Measurements from ENCODE around the gene PATL1.
"Not testable (repeated sequence)": the region's sequence is repeated elsewhere in the genome, so short reads cannot be mapped to it uniquely, and the experiment has no call there.

The PATL1 gene, protein sequence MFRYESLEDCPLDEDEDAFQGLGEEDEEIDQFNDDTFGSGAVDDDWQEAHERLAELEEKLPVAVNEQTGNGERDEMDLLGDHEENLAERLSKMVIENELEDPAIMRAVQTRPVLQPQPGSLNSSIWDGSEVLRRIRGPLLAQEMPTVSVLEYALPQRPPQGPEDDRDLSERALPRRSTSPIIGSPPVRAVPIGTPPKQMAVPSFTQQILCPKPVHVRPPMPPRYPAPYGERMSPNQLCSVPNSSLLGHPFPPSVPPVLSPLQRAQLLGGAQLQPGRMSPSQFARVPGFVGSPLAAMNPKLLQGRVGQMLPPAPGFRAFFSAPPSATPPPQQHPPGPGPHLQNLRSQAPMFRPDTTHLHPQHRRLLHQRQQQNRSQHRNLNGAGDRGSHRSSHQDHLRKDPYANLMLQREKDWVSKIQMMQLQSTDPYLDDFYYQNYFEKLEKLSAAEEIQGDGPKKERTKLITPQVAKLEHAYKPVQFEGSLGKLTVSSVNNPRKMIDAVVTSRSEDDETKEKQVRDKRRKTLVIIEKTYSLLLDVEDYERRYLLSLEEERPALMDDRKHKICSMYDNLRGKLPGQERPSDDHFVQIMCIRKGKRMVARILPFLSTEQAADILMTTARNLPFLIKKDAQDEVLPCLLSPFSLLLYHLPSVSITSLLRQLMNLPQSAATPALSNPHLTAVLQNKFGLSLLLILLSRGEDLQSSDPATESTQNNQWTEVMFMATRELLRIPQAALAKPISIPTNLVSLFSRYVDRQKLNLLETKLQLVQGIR

DNA sequence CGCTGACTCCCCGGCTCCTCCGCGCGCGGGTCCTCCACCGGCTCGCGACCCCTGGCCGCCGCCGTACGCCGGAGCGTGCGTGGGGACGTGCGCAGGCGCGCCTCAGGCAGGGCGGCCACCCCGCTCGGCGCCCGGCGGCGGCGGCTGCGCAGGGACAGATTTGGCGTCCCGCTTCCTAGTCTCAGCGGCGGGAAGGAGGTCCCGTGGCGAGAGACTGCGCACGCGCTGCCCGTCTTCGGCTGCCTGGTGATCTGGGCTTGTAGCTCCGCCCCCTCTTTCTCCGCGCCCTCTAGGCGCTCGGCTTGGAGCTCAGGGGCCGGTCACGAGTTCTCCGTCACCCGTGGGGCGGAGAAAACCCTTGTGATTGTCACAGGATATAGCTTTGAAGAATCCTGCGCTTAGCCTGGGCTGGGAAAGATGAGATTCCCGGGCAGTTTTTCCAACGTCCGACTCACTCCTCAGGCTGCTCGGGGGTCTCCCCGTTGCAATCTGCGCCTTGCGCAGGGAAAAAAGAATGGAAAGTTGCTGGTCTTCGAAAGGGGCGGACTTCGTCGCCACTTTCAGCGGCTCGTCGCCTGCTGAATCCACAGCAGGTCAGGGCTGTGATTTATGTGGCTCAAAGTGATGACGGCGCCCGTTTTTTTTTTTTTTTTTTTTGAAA is at the start of gene PATL1:
PATL1 (minus strand) TSS at position 88 of the 661 bp plus-strand sequence. CDS start 142 bp downstream, outside the sequence.
- DNase-seq: peak; percentile 98 to 99

DNA sequence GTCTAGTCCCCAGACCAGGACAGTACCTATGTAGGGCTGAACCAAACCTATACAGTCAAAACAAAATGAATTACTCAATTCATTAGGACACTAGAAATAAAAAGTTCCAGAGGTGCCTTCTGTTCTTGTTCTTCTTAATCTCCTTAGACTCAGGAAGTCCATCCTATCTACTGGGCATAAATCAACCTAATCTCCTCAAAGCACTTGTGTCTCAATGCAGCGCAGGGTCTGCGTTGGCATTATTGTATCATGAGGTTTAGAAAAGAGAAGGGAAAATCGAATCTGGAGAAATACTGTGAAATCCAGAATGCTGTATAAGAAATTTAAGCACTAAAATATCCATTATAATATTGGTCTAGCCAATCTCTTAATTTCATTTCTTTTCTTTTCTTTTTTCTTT is 47.2 kb upstream of the PATL1 start:
- DNase-seq: no peak

GRCh38 chr11:59713745-59714144 is 44.9 kb upstream of the PATL1 start, which contains the start of gene OR10V1:
OR10V1 (minus strand) TSS chr11:59713845; CDS start chr11:59713845, 0 bp downstream.
- DNase-seq: no peak

GRCh38 chr11:59710136-59710847 is 41.5 kb upstream of the PATL1 start:
- no peak for DNase-seq

GRCh38 chr11:59708537-59708936 is 39.7 kb upstream of the PATL1 start:
- DNase-seq: no peak

DNA sequence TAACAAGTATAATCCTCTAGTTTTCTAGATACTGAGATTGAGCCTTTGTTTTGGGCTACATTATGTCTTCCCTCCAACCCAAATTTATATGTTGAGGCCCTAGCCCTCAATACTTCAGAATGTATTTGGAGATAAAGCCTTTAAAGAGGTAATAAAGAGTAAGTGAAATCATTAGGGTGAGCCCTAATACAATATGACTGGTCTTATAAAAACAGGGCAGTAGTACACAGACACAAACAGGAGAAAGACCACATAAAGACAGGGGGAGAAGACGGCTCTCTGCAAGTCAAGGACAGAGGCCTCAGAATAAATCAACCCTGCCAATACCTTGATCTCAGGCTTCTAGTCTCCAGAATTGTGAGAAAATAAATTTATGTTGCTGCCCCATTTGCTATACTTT is 38.5 kb upstream of the PATL1 start:
- no peak for DNase-seq

GRCh38 chr11:59706518-59707285 is 37.9 kb upstream of the PATL1 start:
- no peak for DNase-seq

DNA sequence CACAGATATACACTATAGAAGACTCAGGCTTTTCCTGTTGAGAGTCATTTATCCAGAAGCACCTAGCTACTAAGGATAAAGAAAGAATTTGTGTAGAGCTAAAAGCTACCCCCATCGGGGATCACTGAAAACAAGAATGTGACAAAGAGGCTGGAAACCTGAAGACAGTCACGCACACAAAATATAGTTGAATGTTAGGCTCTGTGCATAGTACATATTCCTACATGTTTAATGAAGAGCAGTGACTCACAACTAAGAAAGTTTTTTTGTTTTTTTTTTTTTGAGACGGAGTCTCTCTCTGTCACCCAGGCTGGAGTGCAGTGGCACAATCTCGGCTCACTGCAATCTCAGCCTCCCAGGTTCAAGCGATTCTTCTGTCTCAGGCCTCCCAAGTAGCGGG is 36.5 kb upstream of the PATL1 start:
- DNase-seq: no peak

DNA sequence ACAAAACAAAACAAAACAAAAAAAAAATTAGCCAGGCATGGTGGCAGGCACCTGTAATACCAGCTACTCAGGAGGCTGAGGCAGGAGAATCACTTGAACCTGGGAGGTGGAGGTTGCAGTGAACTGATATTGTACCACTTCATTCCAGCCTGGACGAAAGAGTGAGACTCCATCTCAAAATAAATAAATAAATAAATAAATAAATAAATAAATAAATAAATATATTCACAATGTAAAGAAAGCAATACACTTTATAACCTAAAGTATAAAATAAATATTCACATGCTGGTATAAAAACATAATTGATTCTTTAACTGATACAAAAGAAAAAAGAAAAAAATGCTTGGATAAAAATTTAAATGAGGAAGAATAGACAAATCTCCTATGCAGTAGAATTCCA is 34.7 kb upstream of the PATL1 start:
- DNase-seq: not testable (repeated sequence)

DNA sequence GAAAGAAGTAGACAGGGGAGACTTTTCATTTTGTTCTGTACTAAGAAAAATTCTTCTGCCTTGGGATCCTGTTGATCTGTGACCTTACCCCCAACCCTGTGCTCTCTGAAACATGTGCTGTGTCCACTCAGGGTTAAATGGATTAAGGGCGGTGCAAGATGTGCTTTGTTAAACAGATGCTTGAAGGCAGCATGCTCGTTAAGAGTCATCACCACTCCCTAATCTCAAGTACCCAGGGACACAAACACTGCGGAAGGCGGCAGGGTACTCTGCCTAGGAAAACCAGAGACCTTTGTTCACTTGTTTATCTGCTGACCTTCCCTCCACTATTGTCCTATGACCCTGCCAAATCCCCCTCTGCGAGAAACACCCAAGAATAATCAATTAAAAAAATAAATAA is 31.3 kb upstream of the PATL1 start:
- not testable (repeated sequence) for DNase-seq

DNA sequence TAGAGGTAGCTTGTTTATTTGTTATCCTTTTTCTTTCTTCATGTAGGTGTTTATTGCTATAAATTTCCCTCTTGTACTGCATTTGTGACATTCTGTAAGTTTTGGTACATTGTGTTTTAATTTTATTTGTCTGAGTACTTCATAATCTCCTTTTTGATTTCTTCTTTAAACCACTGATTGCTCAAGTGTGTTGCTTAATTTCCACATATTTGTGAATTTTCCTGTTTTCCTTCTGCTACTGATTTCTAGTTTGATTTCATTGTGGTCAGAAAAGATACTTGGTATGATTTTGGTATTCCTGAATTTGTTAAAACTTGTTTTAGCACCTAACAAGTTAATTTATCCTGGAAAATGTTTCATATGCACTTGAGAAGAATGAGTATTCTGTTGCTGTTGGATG is 29.7 kb upstream of the PATL1 start:
- DNase-seq: no peak

- DNase-seq: no peak
Observed at GRCh38 chr11:59692915-59693314, 24.1 kb upstream of the PATL1 start.

DNA sequence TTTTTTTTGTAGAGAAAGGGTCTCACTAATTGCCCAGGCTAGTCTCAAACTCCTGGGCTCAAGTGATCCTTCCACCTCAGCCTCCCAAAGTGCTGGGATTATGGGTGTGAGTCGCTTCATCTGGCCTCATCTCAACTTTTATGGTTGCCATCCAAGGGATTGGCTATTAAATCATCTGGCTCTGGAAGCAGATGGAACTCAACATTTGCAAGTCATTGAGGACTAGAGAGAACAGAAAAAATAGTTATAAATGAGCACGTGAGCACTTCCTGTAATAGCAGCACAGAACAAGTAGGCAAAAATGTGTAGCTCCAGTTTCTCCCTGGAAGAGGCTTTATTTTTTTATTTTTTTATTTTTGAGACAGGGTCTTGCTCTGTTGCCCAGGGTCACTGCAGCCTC is 22.3 kb upstream of the PATL1 start:
- DNase-seq: no peak

GRCh38 chr11:59689015-59689414 is 20.2 kb upstream of the PATL1 start:
- no peak for DNase-seq

DNA sequence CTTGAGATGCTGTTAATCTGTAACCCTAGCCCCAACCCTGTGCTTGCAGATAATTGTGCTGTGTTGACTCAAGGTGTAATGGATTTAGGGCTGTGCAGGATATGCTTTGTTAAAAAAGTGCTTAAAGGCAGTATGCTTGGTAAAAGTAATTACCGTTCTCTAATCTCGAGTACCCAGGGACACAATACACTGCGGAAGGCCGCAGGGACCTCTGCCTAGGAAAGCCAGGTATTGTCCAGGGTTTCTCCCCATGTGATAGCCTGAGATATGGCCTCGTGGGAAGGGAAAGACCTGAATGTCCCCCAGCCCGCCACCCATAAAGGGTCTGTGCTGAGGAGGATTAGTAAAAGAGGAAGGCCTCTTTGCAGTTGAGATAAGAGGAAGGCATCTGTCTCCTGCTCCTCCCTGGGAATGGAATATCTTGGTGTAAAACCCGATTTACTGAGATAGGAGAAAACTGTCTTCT is 12.5 kb upstream of the PATL1 start:
- not testable (repeated sequence) for DNase-seq

DNA sequence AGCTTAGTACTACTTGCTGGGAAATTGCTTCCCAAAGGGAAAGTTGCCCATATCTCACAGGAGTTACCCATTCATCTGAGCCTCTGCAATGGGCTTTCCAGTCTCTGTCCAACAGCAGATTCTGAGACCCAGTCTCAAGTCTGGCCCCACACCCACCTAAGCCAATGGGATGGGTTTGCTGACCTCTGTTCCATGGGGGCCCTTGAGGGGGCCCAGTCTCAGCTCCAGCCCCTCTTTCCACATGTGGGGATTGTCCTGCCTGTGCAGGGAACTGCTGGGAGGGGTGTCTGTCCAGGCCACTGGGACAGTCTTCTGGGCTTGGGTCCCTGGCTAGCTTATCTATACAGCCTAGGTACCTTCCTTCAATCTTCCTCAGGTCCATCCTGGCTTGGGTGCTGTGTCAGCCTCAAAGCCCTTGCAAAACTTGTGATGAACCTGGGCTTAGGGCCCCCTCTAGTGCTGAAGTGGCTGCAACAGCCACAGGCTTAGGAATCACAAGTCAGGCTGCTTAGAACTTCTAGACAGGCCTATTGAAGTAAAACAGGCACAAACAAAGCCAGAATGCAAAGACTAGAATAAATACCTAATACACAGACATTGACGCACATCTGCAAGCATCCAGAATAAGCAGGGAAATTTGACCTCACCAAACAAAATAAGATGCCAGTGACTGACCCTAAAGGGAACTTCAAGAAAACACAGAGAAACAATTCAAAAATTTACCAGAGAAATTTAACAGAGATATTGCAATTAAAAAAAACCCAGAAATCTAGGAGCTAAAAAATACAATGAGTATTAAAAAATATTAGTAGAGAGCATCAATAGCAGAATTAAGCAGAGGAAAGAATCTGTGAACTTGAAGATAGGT is 11.7 kb upstream of the PATL1 start:
- peak; percentile 40 to 61 for DNase-seq

GRCh38 chr11:59679347-59679746 is 10.5 kb upstream of the PATL1 start:
- DNase-seq: no peak

- DNase-seq: no peak
Observed at GRCh38 chr11:59678813-59679165, 10.0 kb upstream of the PATL1 start.

GRCh38 chr11:59678118-59678812 is 9.4 kb upstream of the PATL1 start:
- DNase-seq: no peak

DNA sequence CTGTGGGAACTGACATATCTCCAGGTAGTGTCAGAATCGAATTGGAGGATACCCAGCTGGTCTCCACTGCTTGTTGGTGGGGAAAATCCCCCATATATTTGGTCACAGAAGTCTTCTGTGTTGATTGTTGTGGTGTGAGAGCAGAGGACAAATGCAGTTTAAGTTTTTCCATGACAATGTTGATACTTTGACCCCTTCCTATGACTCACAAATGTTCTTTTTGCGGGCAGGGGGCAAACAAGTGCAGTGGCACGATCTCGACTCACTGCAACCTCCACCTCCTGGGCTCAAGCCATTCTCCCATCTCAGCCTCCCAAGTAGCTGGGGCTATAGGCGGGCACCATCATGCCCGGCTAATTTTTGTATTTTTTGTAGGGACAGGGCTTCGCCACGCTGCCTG is 7.4 kb upstream of the PATL1 start:
- DNase-seq: no peak

Measured in stimulated activated CD4-positive, alpha-beta T cell treated with anti-CD3 and anti-CD28 coated beads, Interleukin-4, amount 100 ng/mL, for 4 hours (primary cell).